ENCODE results near the gene ICOSLG. TPM values are rescaled to one million over a fixed set of nuclear protein-coding genes. Genes with fewer than 3 reads are reported as not detected.
"Not testable (repeated sequence)": the region's sequence is repeated elsewhere in the genome, so short reads cannot be mapped to it uniquely, and the experiment has no call there.

The ICOSLG gene, protein sequence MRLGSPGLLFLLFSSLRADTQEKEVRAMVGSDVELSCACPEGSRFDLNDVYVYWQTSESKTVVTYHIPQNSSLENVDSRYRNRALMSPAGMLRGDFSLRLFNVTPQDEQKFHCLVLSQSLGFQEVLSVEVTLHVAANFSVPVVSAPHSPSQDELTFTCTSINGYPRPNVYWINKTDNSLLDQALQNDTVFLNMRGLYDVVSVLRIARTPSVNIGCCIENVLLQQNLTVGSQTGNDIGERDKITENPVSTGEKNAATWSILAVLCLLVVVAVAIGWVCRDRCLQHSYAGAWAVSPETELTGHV
- total RNA-seq = 10 to 100 TPM in 2 of 6 donors, 1 to 10 TPM in 4; 1.8 to 16.4 (median 9.0) TPM

DNA sequence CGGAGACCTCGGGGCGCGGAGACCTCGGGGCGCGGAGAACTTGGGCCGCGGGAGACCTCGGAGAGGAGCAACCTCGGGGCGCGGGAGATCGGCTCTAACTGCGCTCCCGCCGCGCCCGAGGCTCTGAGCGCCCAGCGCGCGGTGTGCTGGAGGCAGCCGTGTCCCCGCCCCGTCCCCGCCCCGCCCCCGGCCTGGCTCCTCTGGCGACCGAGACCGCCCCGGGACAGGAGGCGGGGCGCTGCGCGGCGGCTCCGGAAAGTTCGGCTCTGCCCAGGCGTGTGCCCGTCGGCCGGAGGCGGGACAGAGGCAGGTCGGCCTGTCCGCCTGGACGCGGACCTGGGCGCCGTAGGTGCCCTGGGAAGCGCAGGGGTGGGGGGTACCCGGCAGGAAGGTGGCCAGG is at the start of gene ICOSLG:
Gene ICOSLG (minus strand): TSS at position 102 of the 400 bp plus-strand sequence. CDS start 126 bp downstream, outside the sequence.
- no CpG with 5 or more reads among the region's 53 CpGs for WGBS, 2 donors
- DNase-seq, H3K27ac ChIP-seq, H3K9me3 ChIP-seq, H3K4me1 ChIP-seq, H3K4me3 ChIP-seq, H3K36me3 ChIP-seq, H3K27me3 ChIP-seq: not testable (repeated sequence)
- peak; percentile 85 to 92 for ATAC-seq (ENCODE audit: low FRiP score in 2 of 2)

DNA sequence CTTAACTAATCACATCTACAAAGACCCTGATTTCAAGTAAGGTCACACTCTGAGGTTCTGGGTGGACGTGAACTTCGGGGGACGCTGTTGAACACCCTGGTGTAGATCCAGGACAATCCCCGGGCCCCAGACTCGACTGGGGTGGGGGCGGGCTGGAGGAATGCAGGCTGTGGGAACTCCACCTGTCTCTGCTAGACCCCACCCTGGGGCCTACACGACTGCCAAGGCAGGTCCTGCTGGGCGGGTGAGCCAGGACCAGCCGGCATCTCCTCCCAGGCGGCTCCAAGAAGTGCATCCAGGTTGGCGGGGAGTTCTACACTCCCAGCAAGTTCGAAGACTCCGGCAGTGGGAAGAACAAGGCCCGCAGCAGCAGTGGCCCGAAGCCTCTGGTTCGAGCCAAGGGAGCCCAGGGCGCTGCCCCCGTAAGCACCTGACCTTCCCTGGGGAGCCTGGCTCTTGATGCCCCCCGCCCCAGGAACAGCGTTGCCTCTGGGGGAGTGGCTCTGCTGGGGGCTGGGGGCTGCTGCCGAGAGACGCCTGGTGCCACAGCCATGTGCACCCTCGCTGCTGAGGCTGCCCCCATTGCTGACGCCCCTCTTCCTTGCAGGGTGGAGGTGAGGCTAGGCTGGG is 48.8 kb upstream of the ICOSLG start:
- Histone ChIP-seq H3K4me1 (peaks cover 5 to 14% (median 7%) of the 10 kb centered on the region in 4 donors), H3K9me3 (no peaks in the 10 kb centered on the region), H3K27me3 (peaks cover 0 to 20% (median 3%) of the 10 kb centered on the region in 4 donors), H3K4me3 (no peak overlapping the region), H3K27ac (no peak overlapping the region), H3K36me3 (no peaks in the 10 kb centered on the region)
- WGBS, 2 donors = 73 to 82% methylated on average over 3 to 23 of the region's 24 CpGs
- no peak for TF ChIP-seq POLR2A (IDR thresholded peaks at IDR 0.05)
- TF ChIP-seq, protein P1, sequence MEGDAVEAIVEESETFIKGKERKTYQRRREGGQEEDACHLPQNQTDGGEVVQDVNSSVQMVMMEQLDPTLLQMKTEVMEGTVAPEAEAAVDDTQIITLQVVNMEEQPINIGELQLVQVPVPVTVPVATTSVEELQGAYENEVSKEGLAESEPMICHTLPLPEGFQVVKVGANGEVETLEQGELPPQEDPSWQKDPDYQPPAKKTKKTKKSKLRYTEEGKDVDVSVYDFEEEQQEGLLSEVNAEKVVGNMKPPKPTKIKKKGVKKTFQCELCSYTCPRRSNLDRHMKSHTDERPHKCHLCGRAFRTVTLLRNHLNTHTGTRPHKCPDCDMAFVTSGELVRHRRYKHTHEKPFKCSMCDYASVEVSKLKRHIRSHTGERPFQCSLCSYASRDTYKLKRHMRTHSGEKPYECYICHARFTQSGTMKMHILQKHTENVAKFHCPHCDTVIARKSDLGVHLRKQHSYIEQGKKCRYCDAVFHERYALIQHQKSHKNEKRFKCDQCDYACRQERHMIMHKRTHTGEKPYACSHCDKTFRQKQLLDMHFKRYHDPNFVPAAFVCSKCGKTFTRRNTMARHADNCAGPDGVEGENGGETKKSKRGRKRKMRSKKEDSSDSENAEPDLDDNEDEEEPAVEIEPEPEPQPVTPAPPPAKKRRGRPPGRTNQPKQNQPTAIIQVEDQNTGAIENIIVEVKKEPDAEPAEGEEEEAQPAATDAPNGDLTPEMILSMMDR (IDR thresholded peaks at IDR 0.05) = no peak
- TF ChIP-seq EP300 (IDR thresholded peaks at IDR 0.05) = no peak
- no peak for TF ChIP-seq POLR2AphosphoS5 (IDR thresholded peaks at IDR 0.05)
- peak in 1 of 2 donors; percentile 72 for DNase-seq
- no peak for ATAC-seq (ENCODE audit: low FRiP score in 2 of 2)

DNA sequence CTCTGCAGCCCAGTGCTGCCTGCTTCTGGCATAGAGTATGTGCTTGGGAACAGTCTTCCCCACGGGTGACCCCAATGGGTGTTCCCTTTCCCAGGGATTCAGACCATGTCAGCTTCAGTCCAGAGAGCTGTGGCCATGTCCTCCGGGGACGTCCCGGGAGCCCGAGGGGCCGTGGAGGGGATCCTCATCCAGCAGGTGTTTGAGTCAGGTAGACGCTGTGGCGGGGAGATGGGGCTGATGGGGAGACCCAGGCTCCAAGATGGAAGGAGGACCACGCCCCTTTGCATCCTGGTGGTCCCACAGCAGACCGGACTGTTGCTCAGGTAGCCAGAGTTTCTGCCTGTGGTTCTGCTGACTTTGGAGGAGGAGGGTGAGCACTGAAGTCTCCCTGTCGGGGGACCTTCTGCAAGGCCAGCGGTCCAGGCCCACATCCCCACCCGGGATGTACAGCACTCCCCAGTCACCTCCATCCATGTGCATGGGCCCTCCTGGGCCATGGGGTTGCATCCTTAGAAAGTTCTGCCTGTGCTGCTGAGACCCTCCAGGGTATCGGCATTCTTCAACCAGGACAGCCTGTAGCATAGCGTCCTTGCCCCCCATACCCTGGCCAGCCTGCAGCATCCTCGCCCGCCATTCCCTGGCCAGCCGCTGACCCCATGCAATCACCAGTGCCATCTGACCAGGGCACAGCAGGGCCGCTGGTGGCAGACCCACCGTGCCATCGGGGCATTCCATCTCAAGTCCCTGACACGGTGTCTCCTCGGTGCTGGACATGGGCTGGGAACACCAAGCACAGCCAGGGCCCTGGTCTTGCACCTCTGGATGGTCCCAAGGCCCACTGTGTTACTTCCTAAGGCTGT is 47.7 kb upstream of the ICOSLG start:
- no peak overlapping the region for H3K4me3 ChIP-seq
- no peak overlapping the region for H3K27ac ChIP-seq
- no peaks in the 10 kb centered on the region for H3K36me3 ChIP-seq
- no peaks in the 10 kb centered on the region for H3K9me3 ChIP-seq
- DNase-seq = peak in 1 of 2 donors; percentile 67
- TF ChIP-seq POLR2AphosphoS5 (IDR thresholded peaks at IDR 0.05) (no peak), EP300 (IDR thresholded peaks at IDR 0.05) (no peak), POLR2A (IDR thresholded peaks at IDR 0.05) (no peak)
- TF ChIP-seq, protein P1 (IDR thresholded peaks at IDR 0.05) = no peak
- no peak for ATAC-seq (ENCODE audit: low FRiP score in 2 of 2)
- peaks cover 5 to 12% (median 8%) of the 10 kb centered on the region in 4 donors for H3K4me1 ChIP-seq
- 87 to 93% methylated on average over 16 to 22 of the region's 23 CpGs for WGBS, 2 donors
- peaks cover 0 to 20% (median 3%) of the 10 kb centered on the region in 4 donors for H3K27me3 ChIP-seq

DNA sequence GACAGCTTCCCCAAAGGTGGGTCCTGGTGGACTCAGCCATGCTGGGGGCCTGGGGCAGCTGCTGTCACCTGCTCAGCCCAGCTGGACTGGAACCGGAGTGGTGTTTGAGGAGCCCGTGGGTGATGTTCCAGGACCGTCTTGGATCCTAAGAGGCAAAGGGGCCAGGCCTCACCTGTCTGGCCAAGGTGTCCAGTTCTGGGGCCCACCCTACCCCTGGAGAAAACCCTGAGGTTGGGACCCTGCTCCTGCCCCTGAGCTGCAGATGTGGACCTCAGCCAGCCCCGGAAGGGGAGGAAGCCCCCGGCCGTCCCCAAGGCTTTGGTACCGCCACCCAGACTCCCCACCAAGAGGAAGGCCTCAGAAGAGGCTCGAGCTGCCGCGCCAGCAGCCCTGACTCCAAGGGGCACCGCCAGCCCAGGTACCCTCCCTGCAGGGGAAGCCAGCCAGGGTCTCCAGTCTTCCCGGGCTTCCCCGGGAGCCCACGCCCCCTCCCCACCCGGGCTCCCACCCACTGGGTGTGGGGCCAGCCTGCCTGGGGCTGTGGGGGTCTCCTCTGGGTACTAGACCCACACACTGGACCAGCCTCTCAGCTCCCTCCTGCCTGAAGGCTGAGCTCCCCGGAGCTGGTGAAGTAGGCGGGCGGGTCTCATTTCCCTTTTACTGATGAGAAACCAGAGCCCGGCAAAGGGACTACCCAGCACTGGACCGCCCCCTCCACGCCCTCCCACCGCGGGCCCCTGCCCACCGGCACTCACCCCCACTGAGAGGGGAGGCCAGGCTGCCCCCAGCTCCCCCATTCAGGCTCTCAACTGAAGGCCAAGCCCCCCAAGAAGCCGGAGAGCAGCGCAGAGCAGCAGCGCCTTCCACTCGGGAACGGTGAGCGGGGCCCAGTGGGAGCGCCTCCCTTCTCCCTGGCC is 46.2 kb upstream of the ICOSLG start:
- peak in 1 of 2 donors; percentile 77 for DNase-seq
- H3K27me3 ChIP-seq = peaks cover 0 to 20% (median 3%) of the 10 kb centered on the region in 4 donors
- no peak overlapping the region for H3K4me3 ChIP-seq
- H3K36me3 ChIP-seq = no peaks in the 10 kb centered on the region
- H3K4me1 ChIP-seq = peaks cover 5 to 12% (median 8%) of the 10 kb centered on the region in 4 donors
- 57 to 68% methylated on average over 3 to 31 of the region's 31 CpGs for WGBS, 2 donors
- no peaks in the 10 kb centered on the region for H3K9me3 ChIP-seq
- no peak overlapping the region for H3K27ac ChIP-seq
- TF ChIP-seq, protein P1 (IDR thresholded peaks at IDR 0.05) = no peak
- TF ChIP-seq POLR2A (IDR thresholded peaks at IDR 0.05) (no peak), POLR2AphosphoS5 (IDR thresholded peaks at IDR 0.05) (no peak)
- ATAC-seq (ENCODE audit: low FRiP score in 2 of 2) = no peak

Measured in upper lobe of left lung (tissue), 6 donors.